Body of pancreas (tissue), 4 donors: ENCODE measurements around the gene BICD1.

ENCODE experiments used
- CTCF ChIP-seq, 7 experiments: fragments of 450-650 bp in 4 of 7; fragments of 200-600 bp in 3 of 7; sonication (generic) in 3 of 7; IDR thresholded peaks; one replicate each; pipeline ENCODE4 v1.5.1; 2016 to 2019; ENCODE audit warnings: antibody characterized with exemption in 7 of 7
- POLR2A ChIP-seq, 3 donors: fragments of 450-650 bp; IDR thresholded peaks; one replicate each; pipeline ENCODE4 v1.6.1; 2016; ENCODE audit warnings: antibody characterized with exemption in 3 of 3, mild to moderate bottlenecking in 2 of 3

- TF ChIP-seq CTCF (IDR thresholded peaks at IDR 0.05), result no peak
- TF ChIP-seq POLR2A (IDR thresholded peaks at IDR 0.05), result no peak
Observed at GRCh38 chr12:32248441-32249140, 141.9 kb downstream of the BICD1 start.
